ENCODE results near the gene PSTPIP1.

Gene PSTPIP1

GRCh38 chr15:77068633-77069032, 73.7 kb downstream of the PSTPIP1 start:
- Histone ChIP-seq H3K9ac (ENCODE audit: low read depth, low read length, poor library complexity, severe bottlenecking) (no peak overlapping the region), H3K9me3 (ENCODE audit: insufficient read depth, low read depth, low read length) (no peaks in the 10 kb centered on the region)

GRCh38 chr15:77069521-77070121, 74.7 kb downstream of the PSTPIP1 start:
- H4K20me1 ChIP-seq (ENCODE audit: insufficient read depth, low read length, poor library complexity, severe bottlenecking): peaks cover 52% of the 10 kb centered on the region
- H3F3A ChIP-seq (ENCODE audit: low read depth): no peaks in the 10 kb centered on the region

More at GRCh38 chr15:77068633-77069032, 73.7 kb downstream of the PSTPIP1 start:
- H3K79me2 ChIP-seq (ENCODE audit: insufficient read depth, low read length): peaks cover 70% of the 10 kb centered on the region
- H3K36me3 ChIP-seq (ENCODE audit: insufficient read depth, low read length): no peaks in the 10 kb centered on the region
- peak overlapping the region; percentile 80 for H3K4me3 ChIP-seq (ENCODE audit: low read length, poor library complexity, severe bottlenecking)
- TF ChIP-seq CTCF (conservative IDR thresholded peaks at IDR 0.05; ENCODE audit: low read length) (no peak), EZH2phosphoT487 (IDR thresholded peaks at IDR 0.05; ENCODE audit: borderline replicate concordance) (no peak)
- no peak overlapping the region for H2AFZ ChIP-seq (ENCODE audit: low read length)
- H3K27me3 ChIP-seq (ENCODE audit: insufficient read depth, low read length, poor library complexity, severe bottlenecking): no peaks in the 10 kb centered on the region
- no peaks in the 10 kb centered on the region for H3K9me2 ChIP-seq (replicated peaks; ENCODE audit: low read depth, low read length)
- no peaks in the 10 kb centered on the region for H3F3A ChIP-seq (ENCODE audit: low read depth)
- peaks cover 62% of the 10 kb centered on the region for H4K20me1 ChIP-seq (ENCODE audit: insufficient read depth, low read length, poor library complexity, severe bottlenecking)
- H3K4me1 ChIP-seq (ENCODE audit: insufficient read depth, low read length, poor library complexity, severe bottlenecking): peaks cover 50% of the 10 kb centered on the region
- H3K4me2 ChIP-seq (ENCODE audit: low read depth, low read length, poor library complexity, severe bottlenecking): peak overlapping the region; percentile 85

GRCh38 chr15:77070180-77070494, 75.2 kb downstream of the PSTPIP1 start:
- peaks cover 48% of the 10 kb centered on the region for H4K20me1 ChIP-seq (ENCODE audit: insufficient read depth, low read length, poor library complexity, severe bottlenecking)
- TF ChIP-seq CTCF (conservative IDR thresholded peaks at IDR 0.05; ENCODE audit: low read length) (no peak), EZH2phosphoT487 (IDR thresholded peaks at IDR 0.05; ENCODE audit: borderline replicate concordance) (no peak)
- peak overlapping the region; percentile 85 for H3K4me2 ChIP-seq (ENCODE audit: low read depth, low read length, poor library complexity, severe bottlenecking)
- H3K79me2 ChIP-seq (ENCODE audit: insufficient read depth, low read length): peaks cover 55% of the 10 kb centered on the region
- H3K36me3 ChIP-seq (ENCODE audit: insufficient read depth, low read length): no peaks in the 10 kb centered on the region
- H3F3A ChIP-seq (ENCODE audit: low read depth): no peaks in the 10 kb centered on the region
- H3K9me3 ChIP-seq (ENCODE audit: insufficient read depth, low read depth, low read length): no peaks in the 10 kb centered on the region
- peak overlapping the region; percentile 80 for H3K4me3 ChIP-seq (ENCODE audit: low read length, poor library complexity, severe bottlenecking)
- H3K27me3 ChIP-seq (ENCODE audit: insufficient read depth, low read length, poor library complexity, severe bottlenecking): no peaks in the 10 kb centered on the region
- H3K9me2 ChIP-seq (replicated peaks; ENCODE audit: low read depth, low read length): no peaks in the 10 kb centered on the region
- no peak overlapping the region for H2AFZ ChIP-seq (ENCODE audit: low read length)
- peaks cover 36% of the 10 kb centered on the region for H3K4me1 ChIP-seq (ENCODE audit: insufficient read depth, low read length, poor library complexity, severe bottlenecking)
- H3K9ac ChIP-seq (ENCODE audit: low read depth, low read length, poor library complexity, severe bottlenecking): peak overlapping the region; percentile 82

More at GRCh38 chr15:77069521-77070121, 74.7 kb downstream of the PSTPIP1 start:
- H3K27me3 ChIP-seq (ENCODE audit: insufficient read depth, low read length, poor library complexity, severe bottlenecking): no peaks in the 10 kb centered on the region
- peaks cover 41% of the 10 kb centered on the region for H3K4me1 ChIP-seq (ENCODE audit: insufficient read depth, low read length, poor library complexity, severe bottlenecking)
- no peaks in the 10 kb centered on the region for H3K9me2 ChIP-seq (replicated peaks; ENCODE audit: low read depth, low read length)
- no peaks in the 10 kb centered on the region for H3K9me3 ChIP-seq (ENCODE audit: insufficient read depth, low read depth, low read length)
- H3K36me3 ChIP-seq (ENCODE audit: insufficient read depth, low read length): no peaks in the 10 kb centered on the region
- TF ChIP-seq EZH2phosphoT487 (IDR thresholded peaks at IDR 0.05; ENCODE audit: borderline replicate concordance) (no peak), CTCF (conservative IDR thresholded peaks at IDR 0.05; ENCODE audit: low read length) (no peak)
- H3K9ac ChIP-seq (ENCODE audit: low read depth, low read length, poor library complexity, severe bottlenecking): peak overlapping the region; percentile 82
- no peak overlapping the region for H2AFZ ChIP-seq (ENCODE audit: low read length)
- H3K79me2 ChIP-seq (ENCODE audit: insufficient read depth, low read length): peaks cover 60% of the 10 kb centered on the region
- H3K4me2 ChIP-seq (ENCODE audit: low read depth, low read length, poor library complexity, severe bottlenecking): peak overlapping the region; percentile 85
- H3K4me3 ChIP-seq (ENCODE audit: low read length, poor library complexity, severe bottlenecking): peak overlapping the region; percentile 80
